Glutamatergic neuron (in vitro differentiated cells): ENCODE results near the gene SPTSSA. TPM values are rescaled to one million over a fixed set of nuclear protein-coding genes. Genes with fewer than 3 reads are reported as not detected.

Source experiments
- DNase-seq: peaks from one replicate; pipeline ENCODE4 v3.0.0; 2022
- H3K27ac Mint-ChIP-seq: one replicate; pipeline ENCODE4 v1.8.0; 2020; ENCODE audit warnings: mild to moderate bottlenecking, mixed read lengths, inconsistent platforms; ENCODE audit not compliant: unreplicated experiment
- H3K27me3 Mint-ChIP-seq: one replicate; pipeline ENCODE4 v1.8.0; 2020; ENCODE audit warnings: mild to moderate bottlenecking, moderate library complexity, mixed read lengths, inconsistent platforms; ENCODE audit not compliant: unreplicated experiment
- H3K36me3 Mint-ChIP-seq: one replicate; pipeline ENCODE4 v1.8.0; 2020; ENCODE audit warnings: mild to moderate bottlenecking, mixed read lengths, inconsistent platforms; ENCODE audit not compliant: unreplicated experiment
- H3K4me1 Mint-ChIP-seq: one replicate; pipeline ENCODE4 v1.8.0; 2020; ENCODE audit warnings: mild to moderate bottlenecking, low read depth, mixed read lengths, inconsistent platforms; ENCODE audit not compliant: unreplicated experiment
- H3K4me3 Mint-ChIP-seq: one replicate; pipeline ENCODE4 v1.8.0; 2020; ENCODE audit warnings: mild to moderate bottlenecking, mixed read lengths, inconsistent platforms; ENCODE audit not compliant: unreplicated experiment
- H3K9me3 Mint-ChIP-seq: one replicate; pipeline ENCODE4 v1.8.0; 2020; ENCODE audit warnings: mild to moderate bottlenecking, moderate library complexity, mixed read lengths, inconsistent platforms; ENCODE audit not compliant: unreplicated experiment
- CTCF ChIP-seq: fragments of 200-600 bp; sonication (generic); IDR thresholded peaks from one replicate; pipeline ENCODE4 v1.5.0; 2021; ENCODE audit not compliant: partially characterized antibody, unreplicated experiment
- total RNA-seq: library from RNA; stranded (reverse); fragmentation: NEBNext Ultra II Directional; extraction: Animal tissue kit (Norgen Biotek cat#: 25700); gene quantifications from one replicate; pipeline ENCODE4 v1.2.1, GENCODE V29; 2021; ENCODE audit not compliant: unreplicated experiment

The SPTSSA gene
- total RNA-seq, 1 donor from 2014 or later = 21.4 TPM

GRCh38 chr14:34461334-34462131 lies 507 bp downstream of the SPTSSA start:
- peak overlapping the region; percentile 96 for H3K27ac Mint-ChIP-seq
- peak; percentile 61 for DNase-seq
- H3K4me3 Mint-ChIP-seq = peak overlapping the region; percentile 98
- peaks cover 6% of the 10 kb centered on the region for H3K9me3 Mint-ChIP-seq
- no peak for TF ChIP-seq CTCF
- H3K4me1 Mint-ChIP-seq = peaks cover 13% of the 10 kb centered on the region
- peaks cover 10% of the 10 kb centered on the region for H3K27me3 Mint-ChIP-seq
- no peaks in the 10 kb centered on the region for H3K36me3 Mint-ChIP-seq

GRCh38 chr14:34460841-34461240 lies 1.2 kb downstream of the SPTSSA start:
- peak overlapping the region; percentile 98 for H3K4me3 Mint-ChIP-seq
- no peak for TF ChIP-seq CTCF
- peak overlapping the region; percentile 55 for H3K27ac Mint-ChIP-seq
- H3K9me3 Mint-ChIP-seq = peaks cover 6% of the 10 kb centered on the region
- H3K27me3 Mint-ChIP-seq = peaks cover 10% of the 10 kb centered on the region
- peaks cover 13% of the 10 kb centered on the region for H3K4me1 Mint-ChIP-seq
- H3K36me3 Mint-ChIP-seq = no peaks in the 10 kb centered on the region
- DNase-seq = no peak

GRCh38 chr14:34460295-34460694 lies 1.7 kb downstream of the SPTSSA start:
- Mint-ChIP-seq H3K27me3 (peaks cover 10% of the 10 kb centered on the region), H3K9me3 (peaks cover 6% of the 10 kb centered on the region), H3K4me1 (peaks cover 13% of the 10 kb centered on the region), H3K36me3 (no peaks in the 10 kb centered on the region), H3K4me3 (peak overlapping the region; percentile 30), H3K27ac (no peak overlapping the region)
- DNase-seq = no peak
- TF ChIP-seq CTCF = no peak

GRCh38 chr14:34457186-34457585 lies 4.9 kb downstream of the SPTSSA start:
- H3K36me3 Mint-ChIP-seq = no peaks in the 10 kb centered on the region
- H3K9me3 Mint-ChIP-seq = peaks cover 6% of the 10 kb centered on the region
- TF ChIP-seq CTCF = no peak
- peaks cover 9% of the 10 kb centered on the region for H3K4me1 Mint-ChIP-seq
- H3K27ac Mint-ChIP-seq = no peak overlapping the region
- peaks cover 7% of the 10 kb centered on the region for H3K27me3 Mint-ChIP-seq
- no peak overlapping the region for H3K4me3 Mint-ChIP-seq
- DNase-seq = no peak

GRCh38 chr14:34453226-34453625 lies 8.8 kb downstream of the SPTSSA start:
- Mint-ChIP-seq H3K27ac (no peak overlapping the region), H3K4me1 (peaks cover 3% of the 10 kb centered on the region), H3K4me3 (no peak overlapping the region), H3K27me3 (no peaks in the 10 kb centered on the region), H3K9me3 (no peaks in the 10 kb centered on the region), H3K36me3 (no peaks in the 10 kb centered on the region)
- no peak for DNase-seq
- no peak for TF ChIP-seq CTCF
